AG09309 (cell line): Measurements from ENCODE around the gene YWHAB.

ENCODE experiments used
- DNase-seq: peaks from one replicate; pipeline ENCODE4 v3.0.0-alpha.2; 2010; ENCODE audit warnings: low read depth
- H3K4me3 ChIP-seq: 2 replicates; pipeline ENCODE4 v1.5.1; 2011; ENCODE audit warnings: mild to moderate bottlenecking, low read depth, low read length, moderate library complexity; ENCODE audit not compliant: control insufficient read depth
- TF ChIP-seq, protein P1 (sequence below): IDR thresholded peaks from 2 replicates; pipeline ENCODE4 v1.5.1; 2011; ENCODE audit warnings: mild to moderate bottlenecking, low read depth, low read length, inconsistent platforms; ENCODE audit not compliant: insufficient read depth, control insufficient read depth; ENCODE audit errors: missing control alignments

The YWHAB gene

DNA sequence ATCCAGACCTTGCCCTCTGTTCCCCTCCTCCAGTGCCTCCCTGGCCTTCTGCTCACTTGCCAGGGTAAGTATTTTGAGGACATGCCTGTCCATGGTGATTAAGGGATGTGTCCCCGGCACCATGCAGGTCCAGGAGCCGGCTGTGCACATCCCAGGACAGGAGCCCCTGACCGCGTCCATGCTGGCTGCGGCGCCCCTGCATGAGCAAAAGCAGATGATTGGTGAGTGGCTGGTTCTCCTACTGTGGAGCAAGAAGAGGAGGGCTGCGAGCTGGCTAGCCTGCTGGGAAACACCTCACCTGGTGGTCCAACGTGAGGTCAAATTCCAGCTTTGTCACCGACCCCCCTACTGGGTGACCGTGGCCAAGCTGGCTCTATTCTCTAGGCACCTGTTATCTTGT lies 51.0 kb downstream of the YWHAB start:
- no peak for DNase-seq
- H3K4me3 ChIP-seq, result no peak overlapping the region
- TF ChIP-seq, protein P1, sequence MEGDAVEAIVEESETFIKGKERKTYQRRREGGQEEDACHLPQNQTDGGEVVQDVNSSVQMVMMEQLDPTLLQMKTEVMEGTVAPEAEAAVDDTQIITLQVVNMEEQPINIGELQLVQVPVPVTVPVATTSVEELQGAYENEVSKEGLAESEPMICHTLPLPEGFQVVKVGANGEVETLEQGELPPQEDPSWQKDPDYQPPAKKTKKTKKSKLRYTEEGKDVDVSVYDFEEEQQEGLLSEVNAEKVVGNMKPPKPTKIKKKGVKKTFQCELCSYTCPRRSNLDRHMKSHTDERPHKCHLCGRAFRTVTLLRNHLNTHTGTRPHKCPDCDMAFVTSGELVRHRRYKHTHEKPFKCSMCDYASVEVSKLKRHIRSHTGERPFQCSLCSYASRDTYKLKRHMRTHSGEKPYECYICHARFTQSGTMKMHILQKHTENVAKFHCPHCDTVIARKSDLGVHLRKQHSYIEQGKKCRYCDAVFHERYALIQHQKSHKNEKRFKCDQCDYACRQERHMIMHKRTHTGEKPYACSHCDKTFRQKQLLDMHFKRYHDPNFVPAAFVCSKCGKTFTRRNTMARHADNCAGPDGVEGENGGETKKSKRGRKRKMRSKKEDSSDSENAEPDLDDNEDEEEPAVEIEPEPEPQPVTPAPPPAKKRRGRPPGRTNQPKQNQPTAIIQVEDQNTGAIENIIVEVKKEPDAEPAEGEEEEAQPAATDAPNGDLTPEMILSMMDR, result no peak

DNA sequence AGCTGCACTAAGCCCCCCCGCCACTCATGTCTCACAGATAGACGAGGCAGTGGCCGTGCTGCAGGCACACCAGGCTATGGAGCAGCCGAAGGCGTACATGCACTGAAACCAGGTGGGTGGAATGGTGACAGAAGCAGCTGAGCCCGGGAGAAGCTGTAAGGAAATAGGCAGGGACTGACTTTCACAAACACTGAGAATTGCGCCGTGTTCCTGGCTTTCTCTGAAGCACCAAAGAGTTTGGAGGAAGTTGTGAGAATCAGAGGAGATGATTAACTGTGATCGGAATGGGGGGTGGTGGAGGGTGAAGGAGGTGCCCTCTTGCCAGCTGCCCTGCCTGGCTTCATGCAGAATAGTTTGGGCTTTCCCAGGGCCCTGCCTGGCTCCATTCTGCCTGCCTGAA lies 53.1 kb downstream of the YWHAB start:
- TF ChIP-seq, protein P1, result no peak
- DNase-seq, result no peak
- H3K4me3 ChIP-seq, result no peak overlapping the region

DNA sequence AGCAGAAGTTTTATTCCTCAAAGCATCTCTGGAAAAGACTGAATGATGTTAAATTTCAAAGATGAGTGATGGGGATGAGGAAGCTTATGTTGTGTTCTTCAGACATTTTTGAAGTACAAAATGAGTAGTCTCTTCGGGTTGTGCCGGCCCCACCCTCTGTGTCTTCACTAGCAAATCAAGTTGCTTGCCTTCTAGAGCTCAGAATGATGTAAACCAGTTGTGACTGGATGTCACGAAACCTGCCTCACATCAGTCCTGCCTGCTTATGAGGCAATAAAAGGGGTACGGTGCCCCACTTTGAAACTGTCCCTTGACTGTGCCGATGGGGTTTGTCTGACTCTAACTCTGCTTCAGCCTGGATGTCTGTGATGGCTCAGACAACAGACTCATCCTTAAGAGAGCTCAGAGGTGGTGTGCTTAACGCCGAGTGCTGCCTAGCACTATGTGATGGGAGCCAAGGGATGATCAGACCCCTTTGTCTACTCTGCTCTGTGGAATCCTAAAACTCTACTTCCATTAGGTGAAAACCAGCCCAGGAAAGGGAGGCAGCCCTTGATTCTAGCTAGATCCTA lies 55.7 kb downstream of the YWHAB start:
- TF ChIP-seq, protein P1, result no peak
- H3K4me3 ChIP-seq, result no peak overlapping the region
- DNase-seq, result no peak

DNA sequence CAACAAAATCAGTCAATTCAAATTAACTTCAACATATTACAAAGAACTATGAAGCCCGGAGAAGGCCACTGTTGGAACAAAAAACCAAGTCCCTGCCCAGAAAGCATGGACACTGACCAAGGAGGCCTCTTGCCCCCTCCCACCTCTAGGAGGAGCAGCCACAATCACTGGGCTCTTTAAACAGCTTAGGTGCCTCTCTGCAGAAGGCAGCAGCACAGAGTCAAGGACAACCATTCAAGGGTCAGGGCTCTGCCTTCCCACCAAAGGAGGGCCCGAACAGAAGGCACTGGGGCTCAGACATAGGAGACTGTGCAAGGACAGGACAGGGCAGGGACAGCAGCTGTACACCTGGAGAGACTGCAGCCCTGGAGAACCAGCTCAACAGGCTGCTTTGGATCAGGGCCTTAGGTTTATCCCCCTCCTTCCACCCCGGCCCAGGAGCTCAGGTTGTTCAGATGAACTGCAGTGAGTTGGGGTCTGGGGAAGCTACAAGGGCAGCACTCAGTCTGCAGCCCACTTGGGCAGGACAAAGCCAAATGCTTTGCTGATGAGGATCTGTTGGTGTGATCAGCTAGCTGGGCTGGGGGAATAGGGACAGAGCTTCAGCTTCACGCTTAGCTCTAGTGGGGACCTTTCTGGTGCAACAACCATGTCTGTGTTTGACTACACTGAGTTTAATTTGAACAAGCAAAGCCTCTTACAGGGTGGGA lies 56.9 kb downstream of the YWHAB start:
- DNase-seq, result no peak
- TF ChIP-seq, protein P1, result peak; percentile 4
- H3K4me3 ChIP-seq, result no peak overlapping the region

DNA sequence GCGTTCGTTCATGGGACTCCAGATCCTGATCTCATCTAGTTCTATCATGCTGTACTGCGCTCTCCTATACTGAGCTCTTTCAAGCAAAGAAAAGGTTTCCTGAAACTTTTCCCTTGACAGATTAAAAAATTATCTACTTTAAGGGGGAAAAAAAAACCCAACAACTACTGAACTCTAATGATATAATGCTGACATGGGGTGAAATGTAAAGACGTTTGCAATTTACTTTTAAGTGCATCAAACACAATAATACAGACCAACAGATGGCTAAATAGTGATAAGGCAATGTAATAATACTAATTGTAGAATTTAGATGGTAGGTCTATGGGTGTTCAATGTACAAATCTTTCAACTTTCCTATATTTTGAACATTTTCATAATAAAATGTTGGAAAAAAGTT lies 58.3 kb downstream of the YWHAB start:
- H3K4me3 ChIP-seq, result no peak overlapping the region
- TF ChIP-seq, protein P1, result no peak
- no peak for DNase-seq

DNA sequence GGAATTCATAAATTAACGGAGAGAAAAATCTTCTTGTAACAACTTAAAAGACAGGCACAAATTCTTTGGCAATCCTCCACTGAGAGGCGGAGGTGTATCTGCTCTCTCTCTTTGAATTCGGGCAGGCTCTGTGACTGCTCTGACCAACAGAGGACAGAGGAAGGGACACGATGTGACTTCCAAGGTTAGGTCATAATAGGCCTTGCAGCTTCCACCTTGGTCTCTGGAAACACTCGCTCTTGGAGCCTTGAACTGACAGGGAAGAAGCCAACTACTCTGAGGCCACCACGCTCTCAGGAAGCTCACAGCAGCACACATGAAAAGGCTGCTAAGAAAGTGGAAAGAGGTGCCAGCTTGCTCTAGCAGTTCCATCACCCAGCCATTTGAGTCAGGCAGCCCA lies 59.8 kb downstream of the YWHAB start:
- TF ChIP-seq, protein P1, result no peak
- DNase-seq, result no peak
- H3K4me3 ChIP-seq, result no peak overlapping the region

DNA sequence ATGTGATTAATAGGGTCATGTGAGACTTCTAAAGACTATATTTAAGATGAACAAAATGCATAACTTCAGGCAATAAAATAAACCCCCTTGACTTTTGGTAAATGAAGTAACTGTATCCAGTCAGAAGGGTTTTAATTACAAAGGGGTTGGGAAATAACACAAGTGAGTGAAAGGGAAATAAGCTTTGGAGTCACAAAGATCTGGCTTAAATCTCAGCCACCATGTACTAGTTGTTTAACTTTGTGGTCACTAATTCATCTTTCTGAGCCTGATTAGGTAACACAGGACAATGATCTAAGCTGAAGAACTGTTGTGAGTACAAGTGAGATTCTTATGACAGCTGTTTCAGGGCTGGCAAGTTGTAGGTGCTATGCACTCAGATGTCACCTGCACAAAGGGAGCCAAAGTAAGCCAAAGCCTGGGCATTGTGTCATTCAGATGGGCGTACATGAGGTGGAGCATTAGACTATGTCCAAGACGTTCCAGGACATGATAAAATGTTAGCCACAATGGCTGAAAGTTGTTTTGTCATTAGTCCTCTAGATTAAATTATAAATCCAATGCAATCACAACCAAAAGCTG lies 60.9 kb downstream of the YWHAB start:
- TF ChIP-seq, protein P1, result no peak
- H3K4me3 ChIP-seq, result no peak overlapping the region
- DNase-seq, result no peak
